IPS-20b (cell line): ENCODE data around the gene EBLN1.
A peak's percentile ranks its signal among the peaks of the same experiment; 100 is the strongest.

ENCODE experiments used
- H3K27ac ChIP-seq: one replicate; pipeline ENCODE4 v1.5.1; 2013; ENCODE audit warnings: low read length
- H3K27me3 ChIP-seq: 2 replicates; pipeline ENCODE4 v1.6.1; 2013; ENCODE audit warnings: mild to moderate bottlenecking, low read length, inconsistent platforms; ENCODE audit not compliant: insufficient read depth
- H3K36me3 ChIP-seq: 2 replicates; pipeline ENCODE4 v1.6.1; 2013; ENCODE audit warnings: low read depth, mild to moderate bottlenecking, inconsistent platforms, low read length, moderate library complexity; ENCODE audit not compliant: insufficient read depth
- H3K4me1 ChIP-seq: 2 replicates; pipeline ENCODE4 v1.6.1; 2013; ENCODE audit warnings: mild to moderate bottlenecking, control low read depth, inconsistent platforms, low read length, moderate library complexity; ENCODE audit not compliant: insufficient read depth
- H3K4me3 ChIP-seq: 2 replicates; pipeline ENCODE4 v1.5.1; 2013; ENCODE audit warnings: mild to moderate bottlenecking, low read length, inconsistent platforms
- H3K9ac ChIP-seq: 2 replicates; pipeline ENCODE4 v1.6.1; 2013; ENCODE audit warnings: low read depth, mild to moderate bottlenecking, inconsistent platforms, low read length, moderate library complexity
- H3K9me3 ChIP-seq: 2 replicates; pipeline ENCODE4 v1.6.1; 2013; ENCODE audit warnings: mild to moderate bottlenecking, low read depth, low read length, inconsistent platforms; ENCODE audit not compliant: insufficient read depth

Gene EBLN1

DNA sequence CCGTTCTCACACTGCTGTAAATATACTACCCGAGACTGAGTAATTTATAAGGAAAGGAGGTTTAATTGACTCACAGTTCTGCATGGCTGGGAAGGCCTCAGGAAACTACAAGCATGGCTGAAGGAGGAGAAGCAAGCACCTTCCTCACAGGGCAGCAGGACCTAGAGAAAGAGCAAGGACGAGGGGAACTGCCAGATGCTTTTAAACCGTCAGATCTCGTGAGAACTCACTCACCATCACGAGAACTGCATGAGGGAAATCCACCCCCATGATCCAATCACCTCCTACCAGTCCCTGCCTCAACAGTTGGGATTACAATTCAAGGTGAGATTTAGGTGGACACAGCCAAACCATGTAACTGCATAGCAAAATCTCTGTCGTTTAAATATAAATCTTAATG lies at the start of gene EBLN1:
EBLN1 (minus strand) TSS at position 174 of the 400 bp plus-strand sequence. CDS start 8,032 bp downstream, outside the sequence.
- Histone ChIP-seq H3K4me3 (no peak within 1 kb of the TSS), H3K27ac (no peak within 1 kb of the TSS), H3K27me3 (no peaks in the 10 kb centered on the region), H3K9me3 (no peaks in the 10 kb centered on the region), H3K9ac (no peak within 1 kb of the TSS), H3K4me1 (no peaks in the 10 kb centered on the region), H3K36me3 (no peaks in the 10 kb centered on the region)

DNA sequence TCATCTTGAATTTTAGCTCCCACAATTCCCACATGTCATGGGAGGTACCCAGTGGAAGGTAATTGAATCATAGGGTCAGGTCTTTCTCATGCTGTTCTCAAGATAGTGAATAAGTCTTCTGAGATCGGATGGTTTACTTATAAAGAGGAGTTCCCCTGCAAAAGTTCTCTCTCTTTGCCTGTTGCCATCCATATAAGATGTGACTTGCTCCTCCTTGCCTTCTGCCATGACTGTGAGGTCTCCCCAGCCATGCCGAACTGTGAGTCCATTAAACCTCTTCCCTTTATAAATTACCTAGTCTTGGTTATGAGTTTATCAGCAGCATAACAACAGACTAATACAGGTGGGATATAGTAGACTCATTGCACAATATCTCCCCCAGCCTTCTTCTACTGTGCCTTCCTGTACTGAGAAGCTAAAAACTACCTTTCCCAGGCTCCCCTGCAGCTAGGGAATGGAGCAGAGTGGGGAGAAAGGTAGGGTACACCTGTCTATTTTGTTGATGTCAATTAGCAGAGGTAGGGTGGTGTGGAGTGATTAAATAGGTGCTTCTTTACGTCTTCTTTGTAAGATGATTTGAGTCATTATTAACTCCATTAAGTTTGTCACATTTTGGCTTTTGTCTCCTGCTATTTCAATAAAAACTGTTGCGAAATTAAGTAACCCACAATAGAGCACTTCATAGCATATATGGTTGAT lies 48.2 kb upstream of the EBLN1 start:
- no peaks in the 10 kb centered on the region for H3K4me1 ChIP-seq
- H3K9ac ChIP-seq, result no peak overlapping the region
- H3K9me3 ChIP-seq, result no peaks in the 10 kb centered on the region
- no peak overlapping the region for H3K27ac ChIP-seq
- H3K4me3 ChIP-seq, result no peak overlapping the region
- no peaks in the 10 kb centered on the region for H3K36me3 ChIP-seq
- no peaks in the 10 kb centered on the region for H3K27me3 ChIP-seq

- H3K9me3 ChIP-seq, result no peaks in the 10 kb centered on the region
- H3K27ac ChIP-seq, result no peak overlapping the region
- H3K4me3 ChIP-seq, result no peak overlapping the region
- peaks cover 16% of the 10 kb centered on the region for H3K27me3 ChIP-seq
- H3K36me3 ChIP-seq, result no peaks in the 10 kb centered on the region
- no peaks in the 10 kb centered on the region for H3K4me1 ChIP-seq
- no peak overlapping the region for H3K9ac ChIP-seq
Measured at GRCh38 chr10:22263106-22263505, 45.3 kb upstream of the EBLN1 start.

GRCh38 chr10:22259280-22259679 lies 41.5 kb upstream of the EBLN1 start:
- Histone ChIP-seq H3K27me3 (peaks cover 54% of the 10 kb centered on the region), H3K9ac (no peak overlapping the region), H3K4me1 (no peaks in the 10 kb centered on the region), H3K4me3 (no peak overlapping the region), H3K9me3 (no peaks in the 10 kb centered on the region), H3K36me3 (no peaks in the 10 kb centered on the region), H3K27ac (no peak overlapping the region)

DNA sequence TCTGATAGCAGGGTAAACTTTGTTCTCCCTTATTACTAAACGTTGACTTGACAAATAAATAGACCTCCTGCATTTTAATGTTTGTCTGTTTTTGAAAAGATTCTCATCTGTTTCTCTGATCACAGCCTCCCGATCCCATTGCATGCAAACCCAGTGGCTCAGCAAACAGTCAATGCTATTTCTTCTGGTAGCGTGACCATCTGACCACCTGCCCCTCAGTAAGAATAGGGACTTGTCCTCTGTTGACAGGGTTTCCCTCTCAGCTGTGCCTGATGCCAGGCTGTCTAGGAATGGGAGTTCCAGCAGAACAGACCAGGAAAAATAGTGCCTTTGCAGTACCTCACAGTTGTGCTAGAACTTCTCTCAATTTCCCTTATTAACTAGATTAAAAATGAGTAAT lies 40.7 kb upstream of the EBLN1 start:
- Histone ChIP-seq H3K27me3 (peaks cover 62% of the 10 kb centered on the region), H3K4me1 (no peaks in the 10 kb centered on the region), H3K4me3 (no peak overlapping the region), H3K9ac (no peak overlapping the region), H3K9me3 (no peaks in the 10 kb centered on the region), H3K27ac (no peak overlapping the region), H3K36me3 (no peaks in the 10 kb centered on the region)

DNA sequence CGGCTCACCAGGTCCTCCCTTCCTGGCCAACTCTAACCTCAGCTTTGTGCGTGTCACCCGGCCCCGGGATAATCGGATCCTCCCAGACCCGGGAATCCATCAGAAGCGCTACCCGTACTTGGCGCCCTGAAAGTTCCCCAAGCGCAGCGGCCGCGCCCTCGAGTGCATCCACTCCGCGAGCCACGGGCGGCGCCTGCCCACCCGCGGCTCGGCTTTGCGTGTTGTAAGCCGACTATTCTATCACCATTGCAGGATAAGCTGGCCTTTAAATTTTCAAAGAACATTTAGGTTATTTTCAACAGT lies 35.7 kb upstream of the EBLN1 start:
- Histone ChIP-seq H3K9ac (no peak overlapping the region), H3K4me3 (peak overlapping the region; percentile 89), H3K27ac (no peak overlapping the region), H3K4me1 (no peaks in the 10 kb centered on the region), H3K36me3 (no peaks in the 10 kb centered on the region), H3K9me3 (no peaks in the 10 kb centered on the region), H3K27me3 (peaks cover 100% of the 10 kb centered on the region)

GRCh38 chr10:22252801-22253579 lies 35.2 kb upstream of the EBLN1 start:
- H3K36me3 ChIP-seq, result no peaks in the 10 kb centered on the region
- H3K4me1 ChIP-seq, result no peaks in the 10 kb centered on the region
- no peaks in the 10 kb centered on the region for H3K9me3 ChIP-seq
- peaks cover 96% of the 10 kb centered on the region for H3K27me3 ChIP-seq
- H3K9ac ChIP-seq, result peak overlapping the region; percentile 89; the same call in 1 of the 2 replicates
- H3K27ac ChIP-seq, result no peak overlapping the region
- peak overlapping the region; percentile 89 for H3K4me3 ChIP-seq

- Histone ChIP-seq H3K9me3 (no peaks in the 10 kb centered on the region), H3K4me1 (no peaks in the 10 kb centered on the region), H3K27me3 (peaks cover 89% of the 10 kb centered on the region), H3K27ac (no peak overlapping the region), H3K4me3 (peak overlapping the region; percentile 89), H3K9ac (peak overlapping the region; percentile 89), H3K36me3 (no peaks in the 10 kb centered on the region)
Measured at GRCh38 chr10:22252224-22252800, 34.5 kb upstream of the EBLN1 start.

DNA sequence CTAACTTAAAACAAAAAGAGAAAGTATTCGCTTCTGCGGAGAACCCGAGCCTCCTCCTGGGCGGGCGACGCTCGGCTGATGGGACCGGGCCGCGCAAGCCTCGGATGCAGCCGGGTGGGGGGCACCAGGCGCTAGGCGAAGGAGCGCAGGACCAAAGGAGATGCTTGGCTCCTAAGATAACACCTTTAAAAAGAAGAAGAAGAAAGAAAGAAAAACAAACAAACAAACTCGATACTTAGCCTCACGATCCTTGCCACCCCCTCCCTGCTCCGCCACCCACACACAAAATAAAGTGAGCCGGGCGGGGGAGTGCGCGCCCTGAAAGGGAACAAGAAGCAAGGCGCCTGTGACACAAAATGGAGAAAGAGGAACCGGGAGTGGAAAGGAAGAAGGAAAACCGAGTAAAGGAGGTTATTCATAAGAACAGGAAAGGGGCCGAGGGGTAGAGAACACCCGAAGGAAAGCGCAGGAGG lies 34.0 kb upstream of the EBLN1 start:
- peak overlapping the region; percentile 89 for H3K9ac ChIP-seq
- no peak overlapping the region for H3K27ac ChIP-seq
- H3K4me1 ChIP-seq, result no peaks in the 10 kb centered on the region
- H3K4me3 ChIP-seq, result peak overlapping the region; percentile 89
- no peaks in the 10 kb centered on the region for H3K9me3 ChIP-seq
- peaks cover 84% of the 10 kb centered on the region for H3K27me3 ChIP-seq
- no peaks in the 10 kb centered on the region for H3K36me3 ChIP-seq

DNA sequence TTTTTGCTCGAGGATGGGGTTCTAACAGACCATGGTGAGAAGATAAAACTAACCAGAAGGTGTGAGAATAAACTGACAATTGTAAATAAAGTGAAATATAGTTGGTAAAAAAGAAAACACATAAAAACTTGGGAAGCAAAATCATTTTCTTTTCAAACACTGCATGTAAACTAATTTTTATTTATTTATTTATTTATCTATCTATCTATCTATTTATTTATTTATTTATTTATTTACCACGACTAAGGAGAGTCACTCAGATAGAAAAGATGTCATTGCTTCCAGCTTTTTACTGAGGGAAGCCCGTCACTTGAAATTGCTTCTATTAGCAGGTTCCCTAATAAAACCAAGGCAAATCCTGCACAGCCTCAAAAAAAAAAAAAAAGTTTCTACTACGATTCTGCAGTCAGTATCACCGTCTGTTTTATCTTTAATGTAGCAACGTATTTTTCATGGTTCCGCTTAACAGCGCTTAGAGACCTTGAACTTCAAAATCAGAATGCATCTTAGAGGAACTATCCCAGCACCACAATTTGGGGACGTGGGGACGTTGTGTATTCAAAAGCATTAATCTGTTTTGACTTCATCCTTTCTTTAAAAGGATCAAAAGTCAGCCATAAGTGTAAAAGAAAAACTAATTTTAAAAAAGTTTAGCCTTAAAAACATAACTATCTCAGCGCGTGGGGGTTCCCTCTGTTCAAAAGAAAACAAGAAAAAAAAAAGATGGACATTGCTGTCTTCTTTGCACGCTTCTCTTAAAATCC lies 33.3 kb upstream of the EBLN1 start:
- Histone ChIP-seq H3K27ac (no peak overlapping the region), H3K27me3 (peaks cover 76% of the 10 kb centered on the region)

GRCh38 chr10:22247636-22248035 lies 29.8 kb upstream of the EBLN1 start:
- no peaks in the 10 kb centered on the region for H3K9me3 ChIP-seq
- no peaks in the 10 kb centered on the region; the same call in 1 of the 2 replicates for H3K4me1 ChIP-seq
- no peak overlapping the region for H3K9ac ChIP-seq
- H3K27ac ChIP-seq, result no peak overlapping the region
- H3K36me3 ChIP-seq, result no peaks in the 10 kb centered on the region
- H3K4me3 ChIP-seq, result no peak overlapping the region
- H3K27me3 ChIP-seq, result peaks cover 42% of the 10 kb centered on the region

More for the DNA sequence above, 33.3 kb upstream of the EBLN1 start:
- Histone ChIP-seq H3K9me3 (no peaks in the 10 kb centered on the region), H3K36me3 (no peaks in the 10 kb centered on the region), H3K4me3 (peak overlapping the region; percentile 89), H3K4me1 (no peaks in the 10 kb centered on the region), H3K9ac (no peak overlapping the region; the same call in 1 of the 2 replicates)
